ENCODE measurements around the gene ITGA2B.
"Not testable (repeated sequence)": the region's sequence is repeated elsewhere in the genome, so short reads cannot be mapped to it uniquely, and the experiment has no call there.

ITGA2B gene

GRCh38 chr17:44352828-44353671 is 36.4 kb downstream of the ITGA2B start:
- DNase-seq (ENCODE audit: low read depth in 2 of 3, low spot score in 2 of 3) = no peak

DNA sequence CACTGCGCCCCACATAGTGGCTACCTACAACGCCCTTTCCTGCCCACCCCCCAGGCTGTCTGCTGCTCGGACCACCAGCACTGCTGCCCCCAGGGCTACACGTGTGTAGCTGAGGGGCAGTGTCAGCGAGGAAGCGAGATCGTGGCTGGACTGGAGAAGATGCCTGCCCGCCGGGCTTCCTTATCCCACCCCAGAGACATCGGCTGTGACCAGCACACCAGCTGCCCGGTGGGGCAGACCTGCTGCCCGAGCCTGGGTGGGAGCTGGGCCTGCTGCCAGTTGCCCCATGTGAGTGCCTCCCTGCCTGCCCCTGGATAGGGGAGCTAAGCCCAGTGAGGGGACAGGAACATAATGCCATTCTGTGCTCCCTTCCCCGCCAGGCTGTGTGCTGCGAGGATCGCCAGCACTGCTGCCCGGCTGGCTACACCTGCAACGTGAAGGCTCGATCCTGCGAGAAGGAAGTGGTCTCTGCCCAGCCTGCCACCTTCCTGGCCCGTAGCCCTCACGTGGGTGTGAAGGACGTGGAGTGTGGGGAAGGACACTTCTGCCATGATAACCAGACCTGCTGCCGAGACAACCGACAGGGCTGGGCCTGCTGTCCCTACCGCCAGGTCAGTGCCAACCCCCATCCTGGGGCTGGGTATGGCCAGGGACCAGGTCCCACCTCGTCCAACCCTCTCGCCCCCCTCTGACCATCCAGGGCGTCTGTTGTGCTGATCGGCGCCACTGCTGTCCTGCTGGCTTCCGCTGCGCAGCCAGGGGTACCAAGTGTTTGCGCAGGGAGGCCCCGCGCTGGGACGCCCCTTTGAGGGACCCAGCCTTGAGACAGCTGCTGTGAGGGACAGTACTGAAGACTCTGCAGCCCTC is 37.3 kb downstream of the ITGA2B start:
- DNase-seq (ENCODE audit: low read depth in 2 of 3, low spot score in 2 of 3) = no peak

GRCh38 chr17:44351464-44351863 is 38.0 kb downstream of the ITGA2B start:
- no peak for DNase-seq (ENCODE audit: low read depth in 2 of 3, low spot score in 2 of 3)

GRCh38 chr17:44350733-44351226 is 38.7 kb downstream of the ITGA2B start:
- peak in 2 of 3 experiments; percentile 45 to 56 for DNase-seq (ENCODE audit: low read depth in 2 of 3, low spot score in 2 of 3)

GRCh38 chr17:44349553-44350070 is 39.8 kb downstream of the ITGA2B start:
- DNase-seq (ENCODE audit: low read depth in 2 of 3, low spot score in 2 of 3) = no peak

DNA sequence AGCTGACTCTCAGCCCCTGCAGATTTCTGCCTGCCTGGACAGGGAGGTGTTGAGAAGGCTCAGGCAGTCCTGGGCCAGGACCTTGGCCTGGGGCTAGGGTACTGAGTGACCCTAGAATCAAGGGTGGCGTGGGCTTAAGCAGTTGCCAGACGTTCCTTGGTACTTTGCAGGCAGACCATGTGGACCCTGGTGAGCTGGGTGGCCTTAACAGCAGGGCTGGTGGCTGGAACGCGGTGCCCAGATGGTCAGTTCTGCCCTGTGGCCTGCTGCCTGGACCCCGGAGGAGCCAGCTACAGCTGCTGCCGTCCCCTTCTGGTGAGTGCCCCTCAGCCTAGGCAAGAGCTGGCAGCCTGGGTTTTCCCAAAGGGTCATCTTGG is 40.5 kb downstream of the ITGA2B start:
- no peak for DNase-seq (ENCODE audit: low read depth in 2 of 3, low spot score in 2 of 3)

DNA sequence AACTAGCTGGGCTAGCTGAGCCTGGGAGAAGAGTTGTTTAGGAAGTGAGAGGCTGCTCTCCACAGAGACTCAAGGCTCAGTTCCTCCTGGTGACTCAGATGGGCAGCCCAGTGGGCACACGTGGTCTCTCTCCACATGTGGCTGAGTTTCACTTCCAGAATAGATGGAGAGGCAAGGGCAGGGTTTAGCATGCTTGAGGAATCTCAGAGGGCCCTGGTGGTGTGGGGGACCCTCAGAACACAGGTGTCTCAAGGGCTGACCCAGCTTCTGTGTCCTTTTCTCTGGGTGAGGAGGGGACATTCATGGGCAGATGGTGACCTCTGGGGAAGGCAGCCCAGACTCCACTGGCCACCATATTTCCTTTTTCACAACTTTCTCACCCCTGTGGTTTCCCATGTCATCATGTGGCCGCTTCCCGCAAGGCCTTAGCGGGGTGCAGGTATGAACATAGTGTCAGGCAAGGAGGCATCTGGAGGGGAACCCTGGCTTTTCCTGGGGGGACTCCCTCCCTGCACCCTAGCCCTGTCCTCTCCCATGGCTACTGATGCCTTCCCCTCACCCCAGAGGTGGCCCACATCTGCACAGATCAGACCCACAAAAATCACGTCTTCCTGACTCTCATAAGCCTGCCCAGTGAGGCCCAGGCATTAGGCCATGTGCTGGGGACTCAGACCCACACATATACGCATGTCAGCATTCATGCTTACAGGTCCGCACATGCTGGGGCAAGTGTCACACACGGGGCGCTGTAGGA is 41.0 kb downstream of the ITGA2B start:
- no peak for DNase-seq (ENCODE audit: low read depth in 2 of 3, low spot score in 2 of 3)

DNA sequence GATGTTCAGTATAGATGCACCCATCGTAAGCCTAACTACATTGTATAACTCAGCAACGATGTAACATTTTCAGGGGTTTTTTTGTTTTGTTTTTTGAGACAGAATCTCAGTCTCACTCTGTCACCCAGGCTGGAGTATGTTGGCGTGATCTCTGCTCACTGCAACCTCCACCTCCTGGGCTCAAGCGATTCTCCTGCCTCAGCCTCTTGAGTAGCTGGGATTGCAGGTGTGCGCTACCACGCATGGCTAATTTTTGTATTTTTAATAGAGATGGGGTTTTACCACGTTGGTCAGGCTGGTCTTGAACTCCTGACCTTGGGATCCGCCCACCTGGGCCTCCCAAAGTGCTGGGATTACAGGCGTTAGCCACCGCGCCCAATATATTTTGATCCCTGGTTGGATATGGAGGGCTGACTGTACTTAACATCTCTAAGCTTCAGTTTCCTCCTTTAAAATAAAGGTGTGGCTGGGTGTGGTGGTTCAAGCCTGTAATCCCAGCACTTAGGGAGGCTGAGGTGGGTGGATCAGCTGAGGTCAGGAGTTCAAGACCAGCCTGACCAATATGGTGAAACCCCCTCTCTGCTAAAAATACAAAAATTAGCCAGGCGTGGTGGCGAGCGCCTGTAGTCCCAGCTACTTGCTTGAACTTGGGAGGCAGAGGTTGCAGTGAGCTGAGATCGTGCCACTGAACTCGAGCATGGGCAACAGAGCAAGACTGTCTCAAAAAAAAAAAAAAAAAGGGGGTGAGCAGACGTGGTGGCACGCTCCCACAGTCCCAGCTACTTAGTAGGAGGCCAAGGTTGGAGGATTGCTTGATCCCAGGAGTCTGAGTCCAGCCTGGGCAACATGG is 42.0 kb downstream of the ITGA2B start:
- not testable (repeated sequence) for DNase-seq (ENCODE audit: low read depth in 2 of 3, low spot score in 2 of 3)

- DNase-seq (ENCODE audit: low read depth in 2 of 3, low spot score in 2 of 3) = no peak
Measured at GRCh38 chr17:44346064-44346844, 43.2 kb downstream of the ITGA2B start.

GRCh38 chr17:44345454-44346026 is 43.9 kb downstream of the ITGA2B start:
- DNase-seq (ENCODE audit: low read depth in 2 of 3, low spot score in 2 of 3) = no peak

- peak in 2 of 3 experiments; percentile 55 to 74 for DNase-seq (ENCODE audit: low read depth in 2 of 3, low spot score in 2 of 3)
Measured at GRCh38 chr17:44344939-44345453, 44.5 kb downstream of the ITGA2B start, which contains the start of gene GRN. GRN (plus strand) TSS chr17:44345302; CDS start chr17:44349165, 3,863 bp downstream.

DNA sequence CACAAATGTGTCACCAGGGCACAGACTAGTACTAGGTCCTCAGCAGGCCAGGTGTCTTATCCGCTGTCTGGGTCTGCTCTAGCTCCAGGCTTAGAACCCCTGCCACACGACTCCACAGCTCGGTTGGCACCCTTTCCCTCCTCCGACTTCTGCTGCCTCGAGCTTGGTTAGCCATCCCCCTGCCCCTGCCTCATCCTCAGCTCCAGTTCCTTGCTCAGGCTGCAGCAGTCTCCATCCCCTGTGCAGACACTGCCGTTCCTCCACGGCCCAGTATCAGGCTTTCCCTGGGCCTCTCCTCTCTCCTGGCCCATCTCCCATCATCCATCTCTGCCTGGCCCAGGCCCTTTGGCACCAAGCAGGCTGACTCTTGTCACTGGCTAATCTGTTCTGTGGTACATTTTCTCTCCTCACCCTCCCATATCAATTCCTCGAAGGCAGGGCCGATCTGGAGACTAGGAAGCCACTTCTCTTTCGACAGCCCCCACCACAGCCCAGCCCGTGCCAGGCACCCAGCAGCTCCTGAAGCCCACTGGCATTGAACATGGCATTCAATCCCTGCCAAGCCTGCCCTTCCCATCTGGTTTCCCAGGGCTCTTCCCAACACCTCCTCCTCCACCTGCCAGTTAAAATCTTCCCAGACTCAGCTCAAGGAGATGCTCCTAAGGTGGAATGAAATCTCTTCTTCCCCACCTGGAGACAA is 45.8 kb downstream of the ITGA2B start:
- DNase-seq (ENCODE audit: low read depth in 2 of 3, low spot score in 2 of 3) = no peak

DNA sequence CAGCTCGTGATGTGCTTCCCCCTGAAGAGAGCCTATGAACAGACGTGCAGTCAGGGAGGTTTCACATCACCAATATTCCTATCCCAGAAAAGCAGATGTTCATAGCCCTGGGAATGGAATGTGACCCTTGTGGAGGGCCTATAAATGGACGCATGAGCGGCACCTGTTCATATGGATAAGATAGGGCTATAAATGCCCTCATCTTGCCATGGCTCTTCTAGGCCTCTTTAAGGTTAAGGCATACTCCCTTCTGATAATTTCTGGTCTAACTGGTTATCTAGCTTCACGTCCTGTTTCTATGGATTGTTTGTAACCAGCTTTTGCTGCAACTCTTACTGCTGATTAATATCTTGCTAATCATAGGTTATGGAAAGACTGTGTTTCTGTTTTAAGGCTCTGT is 48.9 kb downstream of the ITGA2B start:
- DNase-seq (ENCODE audit: low read depth in 2 of 3, low spot score in 2 of 3) = not testable (repeated sequence)

DNA sequence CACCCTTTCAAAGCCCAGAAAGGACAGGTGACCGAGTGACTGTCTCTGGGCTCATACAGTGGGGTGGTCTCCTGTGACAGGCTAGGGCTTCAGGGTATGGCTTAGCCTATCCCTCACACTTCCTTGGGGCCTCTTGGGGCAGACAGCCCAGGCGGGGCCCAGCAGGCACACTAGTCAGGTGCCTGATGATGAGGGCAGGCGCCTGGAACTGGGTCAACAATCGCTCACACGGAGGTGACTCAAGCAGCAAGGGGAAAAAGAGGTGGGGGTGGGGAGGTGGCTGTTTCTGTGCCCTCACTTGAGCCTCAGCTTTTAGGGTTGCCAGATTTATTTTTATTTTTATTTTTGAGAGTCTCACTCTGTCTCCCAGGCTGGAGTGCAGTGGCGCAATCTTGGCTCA is 50.7 kb downstream of the ITGA2B start:
- no peak for DNase-seq (ENCODE audit: low read depth in 2 of 3, low spot score in 2 of 3)

DNA sequence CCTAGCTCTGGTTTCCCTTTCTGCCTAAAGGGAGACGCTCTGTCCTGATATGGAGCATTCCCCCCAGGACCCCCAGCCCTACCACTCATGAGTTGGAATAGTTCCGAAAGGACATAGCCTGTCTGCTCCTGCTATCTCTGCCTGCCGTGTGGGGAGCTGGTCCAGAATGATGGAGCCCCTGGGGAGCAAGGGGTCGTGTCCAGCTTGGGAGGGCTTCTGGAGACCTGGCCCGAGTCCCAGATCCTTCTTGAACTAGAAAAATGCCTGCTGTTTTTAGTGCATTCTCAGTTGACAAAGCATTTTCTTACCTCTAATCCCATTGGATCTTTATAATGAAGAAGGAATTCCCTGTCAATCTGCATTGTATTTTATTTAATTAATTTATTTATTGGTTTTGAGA is 53.5 kb downstream of the ITGA2B start:
- DNase-seq (ENCODE audit: low read depth in 2 of 3, low spot score in 2 of 3) = no peak

GRCh38 chr17:44335564-44335963 is 53.9 kb downstream of the ITGA2B start:
- no peak for DNase-seq (ENCODE audit: low read depth in 2 of 3, low spot score in 2 of 3)

DNA sequence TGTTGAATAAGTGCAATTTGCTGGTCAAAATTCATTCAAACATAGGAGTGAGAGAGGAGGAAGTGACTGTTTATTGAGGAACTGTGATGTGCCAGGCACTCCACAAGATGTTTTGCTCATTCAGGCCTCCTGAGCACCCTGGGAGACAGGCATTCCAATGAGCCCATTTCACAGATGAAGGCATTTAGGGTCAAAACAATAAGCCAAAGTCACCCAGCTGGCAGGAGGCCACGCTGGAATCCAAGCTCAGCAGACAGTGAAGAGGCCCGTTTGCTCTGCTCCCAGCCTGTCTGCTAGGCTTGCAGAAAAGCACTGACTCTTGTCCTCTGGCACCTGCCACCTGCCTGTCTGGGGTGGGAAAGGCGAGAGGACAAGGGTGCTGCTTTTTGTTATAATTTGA is 54.7 kb downstream of the ITGA2B start:
- DNase-seq (ENCODE audit: low read depth in 2 of 3, low spot score in 2 of 3) = no peak

GRCh38 chr17:44334315-44334714 is 55.1 kb downstream of the ITGA2B start:
- DNase-seq (ENCODE audit: low read depth in 2 of 3, low spot score in 2 of 3) = no peak

Data from activated CD8-positive, alpha-beta memory T cell treated with anti-CD3 and anti-CD28 coated beads for 48 hours (primary cell).